BJ (cell line): Measurements from ENCODE around the gene POU2AF1. TPM values are rescaled to one million over a fixed set of nuclear protein-coding genes. Genes with fewer than 3 reads are reported as not detected.

Source experiments
- CTCF ChIA-PET: fragments of 350-600 bp; formaldehyde crosslinking; extraction: SDS; loops from one replicate; lab custom pipeline; 2021; ENCODE audit warnings: antibody characterized with exemption, inconsistent platforms; lab: Yijun Ruan, JAX
- POLR2A ChIA-PET: fragments of 300-600 bp; sonication (Branson Sonifier 250); formaldehyde crosslinking; extraction: SDS; loops from one replicate; lab custom pipeline; 2021; ENCODE audit warnings: antibody characterized with exemption; lab: Charles Lee
- DNase-seq: peaks from one replicate; pipeline ENCODE4 v3.0.0-alpha.2; 2011; ENCODE audit warnings: low read depth
- H3K27me3 ChIP-seq: 2 replicates; pipeline ENCODE4 v1.6.0; 2011; ENCODE audit warnings: low read length; ENCODE audit not compliant: control insufficient read depth, insufficient read depth
- H3K36me3 ChIP-seq: 2 replicates; pipeline ENCODE4 v1.5.1; 2011; ENCODE audit warnings: low read length; ENCODE audit not compliant: control insufficient read depth, insufficient read depth
- H3K4me3 ChIP-seq: 2 replicates; pipeline ENCODE4 v1.5.1; 2011; ENCODE audit warnings: low read depth, mild to moderate bottlenecking, control low read depth, low read length
- polyA plus RNA-seq: library from polyadenylated mRNA; depleted of rRNA; stranded (reverse); fragments of >200 nt; gene quantifications from 2 replicates; pipeline ENCODE4 v1.2.3, GENCODE V29; 2011
- TF ChIP-seq, protein P1 (sequence below): IDR thresholded peaks from 2 replicates; pipeline ENCODE4 v1.5.1; 2011; ENCODE audit warnings: low read depth, mild to moderate bottlenecking, control low read depth, inconsistent platforms, low read length, moderate library complexity; ENCODE audit not compliant: insufficient read depth

POU2AF1 gene
- polyA plus RNA-seq, 1 experiment = not detected

DNA sequence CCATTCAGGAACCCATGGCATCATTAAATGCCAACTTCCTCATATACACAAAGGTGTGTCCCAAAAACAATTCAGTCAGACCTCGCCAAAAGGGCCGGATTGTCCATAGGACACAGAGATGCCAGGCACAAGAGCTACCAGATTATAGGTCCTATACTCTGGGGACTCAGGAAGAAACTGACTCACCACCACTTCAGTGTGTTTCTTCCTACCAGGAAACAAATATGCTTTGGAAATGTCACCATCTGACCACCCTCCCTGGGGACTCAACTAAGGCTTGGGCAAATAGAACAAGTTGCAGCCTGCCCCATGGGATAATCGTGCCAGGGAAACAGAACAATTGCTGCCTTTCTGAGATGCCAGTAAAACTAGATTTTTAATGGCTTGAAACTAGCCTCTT, 69.0 kb downstream of the POU2AF1 start:
- no peak for DNase-seq
- Histone ChIP-seq H3K4me3 (no peak overlapping the region), H3K36me3 (no peaks in the 10 kb centered on the region), H3K27me3 (peaks cover 15% of the 10 kb centered on the region)
- TF ChIP-seq, protein P1, sequence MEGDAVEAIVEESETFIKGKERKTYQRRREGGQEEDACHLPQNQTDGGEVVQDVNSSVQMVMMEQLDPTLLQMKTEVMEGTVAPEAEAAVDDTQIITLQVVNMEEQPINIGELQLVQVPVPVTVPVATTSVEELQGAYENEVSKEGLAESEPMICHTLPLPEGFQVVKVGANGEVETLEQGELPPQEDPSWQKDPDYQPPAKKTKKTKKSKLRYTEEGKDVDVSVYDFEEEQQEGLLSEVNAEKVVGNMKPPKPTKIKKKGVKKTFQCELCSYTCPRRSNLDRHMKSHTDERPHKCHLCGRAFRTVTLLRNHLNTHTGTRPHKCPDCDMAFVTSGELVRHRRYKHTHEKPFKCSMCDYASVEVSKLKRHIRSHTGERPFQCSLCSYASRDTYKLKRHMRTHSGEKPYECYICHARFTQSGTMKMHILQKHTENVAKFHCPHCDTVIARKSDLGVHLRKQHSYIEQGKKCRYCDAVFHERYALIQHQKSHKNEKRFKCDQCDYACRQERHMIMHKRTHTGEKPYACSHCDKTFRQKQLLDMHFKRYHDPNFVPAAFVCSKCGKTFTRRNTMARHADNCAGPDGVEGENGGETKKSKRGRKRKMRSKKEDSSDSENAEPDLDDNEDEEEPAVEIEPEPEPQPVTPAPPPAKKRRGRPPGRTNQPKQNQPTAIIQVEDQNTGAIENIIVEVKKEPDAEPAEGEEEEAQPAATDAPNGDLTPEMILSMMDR = no peak
- ChIA-PET POLR2A (no interaction called here), CTCF (interaction anchor here (1.0 to 2.0 kb wide), 3 partner anchors 8 to 44 kb away, joined by 3 to 6 read pairs (median 3); no protein-coding TSS in a partner anchor)

DNA sequence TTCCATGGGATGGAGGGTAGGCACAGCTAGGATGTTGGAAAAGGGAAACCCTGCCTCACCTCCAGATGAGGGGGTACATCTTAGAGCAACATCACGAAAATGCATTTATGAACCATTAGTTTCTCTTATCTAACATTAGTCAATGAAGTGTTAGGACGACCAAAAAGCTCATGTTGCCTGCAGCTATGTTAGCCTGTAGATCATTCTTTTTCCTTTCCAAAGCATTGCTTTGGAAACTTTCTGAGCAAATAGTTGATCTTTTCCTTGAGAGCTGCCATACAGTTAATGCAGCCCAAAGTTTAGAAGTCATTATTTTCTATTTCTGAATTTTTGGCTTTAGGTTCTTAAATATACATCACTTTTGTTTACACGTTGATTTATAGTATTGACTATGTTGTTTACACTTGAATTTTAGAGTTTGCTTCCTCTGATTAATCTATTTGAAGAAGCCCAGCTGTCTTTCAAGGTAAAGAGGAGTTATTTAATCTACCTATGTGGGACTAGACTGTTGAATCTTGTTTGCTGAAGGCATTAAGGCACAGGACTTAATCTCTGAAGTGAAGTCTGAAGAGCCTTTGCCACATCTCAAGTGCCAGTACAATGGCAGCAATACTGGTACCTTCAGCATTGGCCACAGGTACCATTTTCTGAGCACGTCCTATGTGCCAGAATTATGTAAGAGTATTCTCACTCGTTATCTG, 69.7 kb downstream of the POU2AF1 start:
- peaks cover 15% of the 10 kb centered on the region for H3K27me3 ChIP-seq
- no peaks in the 10 kb centered on the region for H3K36me3 ChIP-seq
- DNase-seq = no peak
- TF ChIP-seq, protein P1 = no peak
- POLR2A ChIA-PET = no interaction called here
- H3K4me3 ChIP-seq = no peak overlapping the region
- CTCF ChIA-PET = interaction anchor here (0.6 to 2.0 kb wide), 3 partner anchors 8 to 189 kb away, joined by 3 to 6 read pairs (median 3); no protein-coding TSS in a partner anchor

DNA sequence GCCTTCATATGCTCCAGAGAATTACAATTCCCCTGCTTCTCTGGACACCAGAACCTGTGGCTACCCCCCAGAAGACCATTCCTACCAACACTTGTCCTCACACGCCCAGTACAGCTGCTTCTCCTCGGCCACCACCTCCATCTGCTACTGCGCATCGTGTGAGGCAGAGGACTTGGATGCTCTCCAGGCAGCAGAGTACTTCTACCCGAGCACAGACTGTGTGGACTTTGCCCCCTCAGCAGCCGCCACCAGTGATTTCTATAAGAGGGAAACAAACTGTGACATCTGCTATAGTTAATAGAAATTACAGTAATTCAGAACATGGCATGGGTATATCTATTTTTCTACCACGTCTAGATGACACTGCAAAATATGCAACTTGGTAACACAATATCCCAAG, 70.9 kb downstream of the POU2AF1 start:
- CTCF ChIA-PET = interaction anchor here (1.2 kb wide), 1 partner anchor 21 kb away, joined by 3 read pairs; no protein-coding TSS in a partner anchor
- POLR2A ChIA-PET = no interaction called here
- Histone ChIP-seq H3K36me3 (no peaks in the 10 kb centered on the region), H3K27me3 (peaks cover 18% of the 10 kb centered on the region), H3K4me3 (no peak overlapping the region)
- TF ChIP-seq, protein P1 = no peak
- DNase-seq = no peak

DNA sequence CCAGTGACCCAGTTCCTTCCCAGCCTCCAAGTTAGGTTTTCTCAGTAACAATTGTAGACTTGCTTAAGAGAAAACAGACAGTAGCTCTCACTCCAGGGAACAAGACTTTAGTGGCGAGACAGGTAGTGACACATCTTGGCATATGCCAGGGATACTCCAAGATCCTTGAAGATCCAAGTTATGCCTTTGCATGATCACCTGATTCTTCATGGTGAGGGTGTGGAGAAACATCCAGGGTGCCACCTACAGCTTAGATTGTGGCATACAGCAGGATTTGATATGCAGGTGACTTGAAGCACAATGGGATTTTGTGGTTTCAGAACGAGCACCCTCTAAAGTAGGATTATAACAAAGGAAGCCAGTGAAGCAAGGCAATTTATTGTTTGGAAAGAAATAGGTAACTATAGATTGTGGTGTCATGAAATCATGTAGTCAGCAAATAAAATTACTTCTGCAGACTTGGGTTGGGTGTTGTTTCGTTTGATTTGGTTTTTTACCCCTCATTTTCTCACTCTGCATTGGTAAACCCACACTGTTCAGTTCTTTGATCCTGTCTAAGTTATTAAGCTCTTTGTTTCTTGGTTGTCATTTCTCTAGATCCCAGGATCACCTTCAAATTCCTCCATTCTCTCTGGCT, 71.5 kb downstream of the POU2AF1 start:
- Histone ChIP-seq H3K36me3 (no peaks in the 10 kb centered on the region), H3K4me3 (no peak overlapping the region), H3K27me3 (peaks cover 19% of the 10 kb centered on the region)
- POLR2A ChIA-PET = no interaction called here
- no peak for DNase-seq
- TF ChIP-seq, protein P1 = no peak
- CTCF ChIA-PET = interaction anchor here (1.2 kb wide), 1 partner anchor 20 kb away, joined by 3 read pairs; no protein-coding TSS in a partner anchor

- CTCF ChIA-PET = no interaction called here
- TF ChIP-seq, protein P1 = no peak
- POLR2A ChIA-PET = no interaction called here
- no peak overlapping the region for H3K4me3 ChIP-seq
- no peak for DNase-seq
- H3K36me3 ChIP-seq = no peaks in the 10 kb centered on the region
- peaks cover 25% of the 10 kb centered on the region for H3K27me3 ChIP-seq
These were observed 72.8 kb downstream of the POU2AF1 start for GRCh38 chr11:111306321-111306720.
